Stimulated activated effector memory CD8-positive, alpha-beta T cell treated with anti-CD3 and anti-CD28 coated beads, Interleukin-12 subunit alpha, Interleukin-12 subunit beta, amount 100 ng/mL, for 72 hours (primary cell): ENCODE measurements around the gene IFIT1.
"Not testable (repeated sequence)": the region's sequence is repeated elsewhere in the genome, so short reads cannot be mapped to it uniquely, and the experiment has no call there.

ENCODE experiments used
- ATAC-seq: fragments of 150-1000 bp; cut with Tn5 transposase; 2 replicates; pipeline ENCODE4 v1.10.0; 2021
- DNase-seq, 2 donors: peaks; one replicate each; pipeline ENCODE4 v3.0.0; 2021 to 2022; ENCODE audit warnings: low spot score in 2 of 2
- H3K27ac Mint-ChIP-seq: one replicate; pipeline ENCODE4 v1.8.0; 2022; ENCODE audit warnings: mild to moderate bottlenecking, mixed read lengths
- H3K36me3 Mint-ChIP-seq: one replicate; pipeline ENCODE4 v1.8.0; 2022; ENCODE audit warnings: mild to moderate bottlenecking, mixed read lengths
- H3K4me1 Mint-ChIP-seq: one replicate; pipeline ENCODE4 v1.8.0; 2022; ENCODE audit warnings: mixed read lengths
- H3K4me3 Mint-ChIP-seq: one replicate; pipeline ENCODE4 v1.8.0; 2022; ENCODE audit warnings: mild to moderate bottlenecking, mixed read lengths
- H3K9me3 Mint-ChIP-seq: one replicate; pipeline ENCODE4 v1.8.0; 2022; ENCODE audit warnings: mixed read lengths

The IFIT1 gene

DNA sequence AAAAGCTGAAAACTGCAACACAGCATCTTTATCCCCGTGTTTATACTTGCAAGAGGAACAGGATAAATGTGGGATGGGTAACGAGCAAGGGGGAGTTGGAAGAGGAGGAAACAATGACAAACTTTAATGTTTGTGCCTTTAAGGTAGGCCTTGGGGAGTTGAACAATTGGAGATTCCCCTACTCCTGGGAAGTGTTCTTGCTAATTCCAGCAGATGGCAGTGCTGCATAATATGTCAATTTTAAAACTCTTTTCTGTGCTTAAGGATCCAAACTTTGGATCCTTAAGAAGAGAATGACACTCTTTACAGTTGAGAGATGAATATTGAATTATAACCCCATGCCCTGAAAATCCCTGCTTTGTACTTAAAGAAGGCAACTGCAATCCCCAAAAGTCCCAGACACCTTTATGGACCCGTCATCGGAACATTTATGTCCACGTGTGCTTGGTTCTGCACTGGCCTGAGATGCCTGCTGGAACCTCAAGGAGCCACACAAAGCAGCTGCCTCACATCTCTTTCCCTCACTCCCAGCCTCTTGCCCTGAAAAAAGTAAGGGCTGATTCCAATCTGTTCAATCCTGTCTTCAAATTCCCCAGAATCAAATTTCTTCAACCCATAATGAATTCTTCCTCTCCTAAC is 33.9 kb downstream of the IFIT1 start:
- Mint-ChIP-seq H3K4me3 (no peak overlapping the region), H3K4me1 (peaks cover under 1% of the 10 kb centered on the region), H3K27ac (no peak overlapping the region), H3K36me3 (no peaks in the 10 kb centered on the region), H3K9me3 (no peaks in the 10 kb centered on the region)
- peak; percentile 65 for ATAC-seq
- no peak for DNase-seq

DNA sequence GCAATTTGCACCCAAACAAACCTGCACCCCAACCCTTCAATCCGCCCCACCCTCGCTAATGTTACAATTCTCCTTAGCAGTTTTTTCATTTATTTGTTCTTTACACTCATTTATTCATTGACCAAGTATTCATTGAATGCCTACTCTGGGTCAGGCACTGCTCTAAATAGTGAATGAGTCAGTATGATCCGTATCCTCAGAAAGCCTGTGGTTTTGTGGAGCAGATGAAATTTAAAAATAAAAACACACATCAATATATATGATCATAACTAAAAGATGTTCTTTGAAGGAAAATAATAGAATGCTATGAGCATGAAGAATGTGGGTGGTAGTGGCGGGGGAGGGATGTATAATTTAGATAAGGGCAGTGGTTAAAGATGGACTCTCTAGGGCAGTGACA is 35.2 kb downstream of the IFIT1 start:
- H3K9me3 Mint-ChIP-seq, result no peaks in the 10 kb centered on the region
- H3K4me3 Mint-ChIP-seq, result no peak overlapping the region
- H3K4me1 Mint-ChIP-seq, result no peaks in the 10 kb centered on the region
- no peak for ATAC-seq
- H3K36me3 Mint-ChIP-seq, result no peaks in the 10 kb centered on the region
- no peak overlapping the region for H3K27ac Mint-ChIP-seq
- no peak for DNase-seq

DNA sequence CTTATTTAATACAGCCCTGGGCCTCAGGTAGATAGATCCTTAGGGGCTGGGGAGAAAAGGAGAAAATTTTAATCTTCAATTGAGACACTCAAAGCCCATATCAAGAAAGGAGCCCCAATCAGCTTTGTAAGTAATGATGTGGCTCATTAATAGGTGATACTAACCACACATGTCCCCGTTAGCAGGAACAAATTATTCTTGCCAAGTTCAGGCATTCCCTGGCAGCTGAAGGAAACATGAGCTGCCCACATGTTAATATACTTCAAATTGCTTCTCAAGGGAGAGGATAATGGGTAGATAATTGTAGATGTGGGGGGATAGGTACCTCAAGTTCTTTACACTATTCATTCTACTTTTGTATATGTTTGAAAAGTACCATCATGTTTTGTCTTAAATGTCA is 36.5 kb downstream of the IFIT1 start:
- DNase-seq, result no peak
- H3K36me3 Mint-ChIP-seq, result no peaks in the 10 kb centered on the region
- no peak overlapping the region for H3K4me3 Mint-ChIP-seq
- H3K27ac Mint-ChIP-seq, result no peak overlapping the region
- H3K9me3 Mint-ChIP-seq, result no peaks in the 10 kb centered on the region
- H3K4me1 Mint-ChIP-seq, result no peaks in the 10 kb centered on the region
- no peak for ATAC-seq

DNA sequence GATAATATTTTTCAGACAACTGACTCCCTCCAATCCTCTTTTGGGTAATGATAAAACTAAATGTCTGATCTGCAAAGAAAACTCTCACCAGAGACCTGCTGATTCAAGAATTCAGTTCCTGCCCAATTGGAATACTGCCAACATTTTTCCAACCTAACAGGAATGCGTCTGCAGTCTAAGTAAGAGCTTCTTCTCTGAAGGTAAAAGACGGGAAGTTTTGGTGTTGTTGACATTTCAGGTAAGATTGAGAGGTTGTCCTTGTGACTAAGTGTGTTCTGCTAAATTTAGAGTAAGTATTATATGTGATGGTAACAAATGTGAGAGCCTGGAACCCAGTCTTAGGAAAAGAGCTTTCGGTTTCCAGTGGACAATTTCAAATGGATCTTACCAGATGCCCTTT is 39.6 kb downstream of the IFIT1 start:
- Mint-ChIP-seq H3K9me3 (no peaks in the 10 kb centered on the region), H3K4me3 (no peak overlapping the region), H3K4me1 (no peaks in the 10 kb centered on the region), H3K36me3 (no peaks in the 10 kb centered on the region), H3K27ac (no peak overlapping the region)
- no peak for ATAC-seq
- DNase-seq, result no peak

DNA sequence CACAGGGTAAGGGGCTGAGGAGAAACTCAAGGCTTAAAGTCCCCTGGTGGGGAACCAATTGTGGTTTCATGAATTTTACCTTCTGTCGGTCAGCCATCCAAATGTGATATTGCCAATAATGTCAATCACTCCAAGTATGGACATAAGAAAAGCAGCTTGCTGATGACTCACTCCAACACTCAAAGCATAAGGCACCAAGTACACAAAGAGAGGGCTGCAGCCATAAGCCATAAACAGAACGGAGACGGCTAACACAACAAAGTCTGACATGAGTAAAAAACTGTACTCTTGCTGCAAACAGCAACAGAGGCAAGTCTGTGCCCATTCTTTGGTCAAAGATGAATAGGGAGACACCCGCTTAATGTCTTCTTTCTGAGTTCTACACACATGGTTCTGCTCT is 46.1 kb downstream of the IFIT1 start:
- Mint-ChIP-seq H3K36me3 (no peaks in the 10 kb centered on the region), H3K4me3 (no peak overlapping the region), H3K9me3 (no peaks in the 10 kb centered on the region), H3K27ac (no peak overlapping the region), H3K4me1 (no peaks in the 10 kb centered on the region)
- ATAC-seq (no peak), DNase-seq (no peak)

DNA sequence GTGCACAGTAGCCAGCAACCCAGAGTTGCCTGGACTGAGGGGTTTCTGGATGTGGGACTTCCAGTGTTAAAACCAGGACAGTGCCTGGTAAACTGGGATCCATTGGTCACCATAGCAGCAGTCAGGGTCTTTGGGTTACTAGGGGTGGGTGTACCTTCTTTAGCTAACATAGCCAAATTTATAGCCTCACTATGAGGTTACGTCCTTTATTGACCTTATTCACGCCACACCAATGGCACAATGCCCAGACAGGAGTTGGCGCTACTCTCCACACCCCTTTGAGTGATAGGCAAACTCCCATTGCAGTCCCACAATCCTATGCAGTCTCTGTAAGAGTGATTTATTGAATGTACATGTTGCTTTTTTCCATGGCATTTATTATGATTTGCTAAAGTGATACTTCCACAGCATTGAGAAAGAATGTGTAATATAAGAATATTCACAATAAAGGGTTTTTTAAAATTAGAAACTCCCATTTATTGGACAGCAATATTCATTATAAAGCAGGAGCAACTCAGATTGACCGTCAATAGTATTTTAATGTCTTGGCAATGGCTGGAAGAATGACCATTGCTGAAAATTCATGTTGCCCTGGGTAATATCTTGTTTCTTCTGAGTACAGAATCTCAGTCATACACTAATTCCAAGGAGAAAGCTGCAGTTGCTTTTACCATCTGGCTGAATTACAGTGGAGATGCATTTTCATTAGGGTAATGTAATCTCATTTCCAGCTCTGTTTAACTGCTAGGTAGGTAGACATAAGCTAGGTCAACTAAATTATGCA is 48.0 kb downstream of the IFIT1 start:
- Mint-ChIP-seq H3K36me3 (no peaks in the 10 kb centered on the region), H3K4me3 (no peak overlapping the region), H3K9me3 (no peaks in the 10 kb centered on the region)

DNA sequence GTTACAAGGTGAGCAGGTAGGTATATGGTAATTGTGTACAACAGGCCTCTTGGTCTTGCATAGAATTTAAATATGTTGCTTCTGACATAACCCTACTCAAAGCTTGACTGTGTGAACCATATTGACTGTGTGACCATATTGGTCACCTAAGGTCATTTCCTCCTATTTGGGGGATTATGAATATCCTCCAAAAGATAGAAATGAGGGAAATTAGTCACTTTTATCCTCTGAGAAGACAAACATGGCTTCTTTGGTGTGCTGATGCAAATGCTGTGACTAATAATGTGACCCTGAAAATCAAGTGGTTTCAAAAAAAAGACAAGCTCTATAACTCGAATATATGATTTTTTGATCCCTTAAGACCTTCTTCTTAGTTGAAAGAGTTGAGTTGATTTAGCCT is 49.9 kb downstream of the IFIT1 start:
- Mint-ChIP-seq H3K9me3 (no peaks in the 10 kb centered on the region), H3K36me3 (no peaks in the 10 kb centered on the region), H3K4me1 (no peaks in the 10 kb centered on the region), H3K27ac (no peak overlapping the region), H3K4me3 (no peak overlapping the region)
- peak; percentile 47 for ATAC-seq
- no peak for DNase-seq

More for the DNA sequence above, 48.0 kb downstream of the IFIT1 start:
- DNase-seq (no peak), ATAC-seq (no peak)
- H3K27ac Mint-ChIP-seq, result no peak overlapping the region
- H3K4me1 Mint-ChIP-seq, result no peaks in the 10 kb centered on the region

DNA sequence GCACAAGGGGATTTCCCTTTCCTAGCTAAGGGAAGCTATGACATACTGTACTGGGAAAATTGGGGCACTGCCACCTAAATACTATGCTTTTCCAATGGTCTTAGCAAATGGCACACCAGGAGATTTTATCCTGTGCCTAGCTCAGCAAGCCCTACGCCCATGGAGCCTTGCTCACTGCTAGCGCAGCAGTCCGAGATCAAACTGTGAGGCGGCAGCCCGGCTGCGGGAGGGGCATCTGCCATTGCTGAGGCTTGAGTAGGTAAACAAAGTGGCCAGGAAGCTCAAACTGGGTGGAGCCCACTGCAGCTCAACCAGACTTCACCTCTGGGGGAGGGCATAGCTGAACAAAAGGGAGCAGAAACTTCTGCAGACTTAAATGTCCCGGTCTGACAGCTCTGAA is 52.4 kb downstream of the IFIT1 start:
- H3K4me1 Mint-ChIP-seq, ATAC-seq, H3K27ac Mint-ChIP-seq, DNase-seq, H3K9me3 Mint-ChIP-seq, H3K36me3 Mint-ChIP-seq, H3K4me3 Mint-ChIP-seq: not testable (repeated sequence)

DNA sequence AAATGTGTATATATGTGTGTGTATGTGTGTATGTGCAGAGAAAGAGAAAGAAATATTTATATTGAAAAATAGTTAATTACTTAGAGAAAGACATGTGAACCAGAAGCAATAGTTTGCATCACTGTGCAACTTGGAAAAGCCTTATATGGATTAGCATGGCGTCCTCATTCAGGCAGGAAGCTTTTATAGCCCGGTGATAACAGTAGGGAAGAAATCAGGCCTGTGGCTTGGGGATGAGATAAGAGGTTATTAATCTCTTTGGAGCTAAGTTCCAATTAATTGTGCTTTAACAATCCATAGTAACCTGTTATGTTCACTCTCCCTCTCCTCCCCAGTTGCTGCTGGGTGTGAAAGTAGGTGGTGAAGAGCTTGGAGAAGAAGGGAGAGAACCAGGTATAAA is 58.5 kb downstream of the IFIT1 start:
- DNase-seq (no peak), ATAC-seq (no peak)
- Mint-ChIP-seq H3K4me3 (no peak overlapping the region), H3K36me3 (no peaks in the 10 kb centered on the region), H3K9me3 (no peaks in the 10 kb centered on the region), H3K27ac (no peak overlapping the region), H3K4me1 (no peaks in the 10 kb centered on the region)

DNA sequence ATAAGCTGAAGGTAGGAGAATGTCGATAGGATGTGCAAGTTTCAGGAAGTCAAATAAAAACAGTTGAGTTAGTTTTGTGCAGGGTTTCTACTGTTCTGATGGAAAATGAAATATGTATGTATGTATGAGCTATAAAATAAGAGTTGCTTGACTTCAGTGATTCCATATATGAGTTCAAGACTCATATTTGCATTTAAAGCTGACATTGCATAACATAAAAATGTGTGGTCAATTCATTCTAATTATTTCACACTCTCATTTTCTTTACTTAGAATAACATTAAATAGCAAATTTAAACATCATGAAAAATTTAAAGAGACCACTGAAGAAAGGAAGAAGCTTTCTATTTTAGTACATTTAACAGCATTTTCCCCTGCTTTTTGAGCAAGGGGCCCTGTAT is 59.8 kb downstream of the IFIT1 start:
- DNase-seq (no peak), ATAC-seq (no peak)
- Mint-ChIP-seq H3K36me3 (no peaks in the 10 kb centered on the region), H3K27ac (no peak overlapping the region), H3K4me1 (no peaks in the 10 kb centered on the region), H3K4me3 (no peak overlapping the region), H3K9me3 (no peaks in the 10 kb centered on the region)

DNA sequence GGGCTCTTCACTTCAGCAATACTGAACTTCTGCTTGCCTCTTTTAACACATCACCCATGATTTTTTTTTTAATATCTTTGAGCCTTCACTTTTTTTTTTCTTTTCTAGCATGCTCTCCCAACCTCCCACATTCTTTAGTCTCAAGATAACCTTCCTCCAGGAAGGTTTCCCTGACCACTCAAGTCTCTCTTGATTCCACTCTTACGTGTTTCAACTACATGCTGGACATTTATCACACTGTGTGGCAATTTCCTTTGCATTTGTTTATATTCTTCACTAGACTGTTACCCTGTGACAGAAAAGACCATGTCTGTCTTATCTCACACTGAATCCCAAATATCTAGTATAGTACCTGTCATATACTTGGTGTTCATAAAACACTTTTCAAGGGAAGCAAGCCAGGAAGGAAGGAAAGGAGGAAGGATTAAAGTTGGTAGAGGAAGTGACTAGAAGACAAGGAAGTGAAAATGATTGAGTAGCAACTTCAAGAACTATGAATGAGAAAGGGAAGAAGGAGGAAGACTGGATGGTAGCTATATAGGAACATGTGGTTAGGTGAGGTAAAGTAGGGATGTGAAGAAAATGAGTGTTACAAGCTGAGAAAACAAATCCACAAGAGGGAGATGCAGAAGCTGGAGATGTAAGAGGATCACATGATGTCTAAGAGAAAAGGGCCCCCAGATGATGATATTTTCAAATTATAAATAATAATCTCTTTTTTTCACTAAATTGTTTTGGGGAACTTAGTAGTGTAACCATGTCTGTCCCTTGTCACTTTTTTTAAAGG is 62.3 kb downstream of the IFIT1 start:
- Mint-ChIP-seq H3K4me3 (no peak overlapping the region), H3K36me3 (no peaks in the 10 kb centered on the region), H3K27ac (no peak overlapping the region), H3K9me3 (no peaks in the 10 kb centered on the region), H3K4me1 (no peaks in the 10 kb centered on the region)
- no peak for ATAC-seq
- no peak for DNase-seq
